Neural progenitor cell (in vitro differentiated cells): ENCODE data around the gene CHORDC1.

Source experiments
- EZH2 ChIP-seq: fragments of 200-600 bp; sonication (generic); IDR thresholded peaks from 2 replicates; pipeline ENCODE4 v1.6.1; 2017; ENCODE audit warnings: antibody characterized with exemption, mild to moderate bottlenecking, moderate library complexity
- EZH2phosphoT487 ChIP-seq: fragments of 200-600 bp; sonication (generic); IDR thresholded peaks from 2 replicates; pipeline ENCODE4 v1.6.1; 2017; ENCODE audit warnings: antibody characterized with exemption
- TF ChIP-seq, protein P1 (sequence below): fragments of 200-600 bp; sonication (generic); IDR thresholded peaks from 2 replicates; pipeline ENCODE4 v1.5.1; 2017; ENCODE audit warnings: antibody characterized with exemption, mild to moderate bottlenecking

- TF ChIP-seq, protein P1, sequence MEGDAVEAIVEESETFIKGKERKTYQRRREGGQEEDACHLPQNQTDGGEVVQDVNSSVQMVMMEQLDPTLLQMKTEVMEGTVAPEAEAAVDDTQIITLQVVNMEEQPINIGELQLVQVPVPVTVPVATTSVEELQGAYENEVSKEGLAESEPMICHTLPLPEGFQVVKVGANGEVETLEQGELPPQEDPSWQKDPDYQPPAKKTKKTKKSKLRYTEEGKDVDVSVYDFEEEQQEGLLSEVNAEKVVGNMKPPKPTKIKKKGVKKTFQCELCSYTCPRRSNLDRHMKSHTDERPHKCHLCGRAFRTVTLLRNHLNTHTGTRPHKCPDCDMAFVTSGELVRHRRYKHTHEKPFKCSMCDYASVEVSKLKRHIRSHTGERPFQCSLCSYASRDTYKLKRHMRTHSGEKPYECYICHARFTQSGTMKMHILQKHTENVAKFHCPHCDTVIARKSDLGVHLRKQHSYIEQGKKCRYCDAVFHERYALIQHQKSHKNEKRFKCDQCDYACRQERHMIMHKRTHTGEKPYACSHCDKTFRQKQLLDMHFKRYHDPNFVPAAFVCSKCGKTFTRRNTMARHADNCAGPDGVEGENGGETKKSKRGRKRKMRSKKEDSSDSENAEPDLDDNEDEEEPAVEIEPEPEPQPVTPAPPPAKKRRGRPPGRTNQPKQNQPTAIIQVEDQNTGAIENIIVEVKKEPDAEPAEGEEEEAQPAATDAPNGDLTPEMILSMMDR: no peak
- TF ChIP-seq EZH2 (no peak), EZH2phosphoT487 (no peak)
Observed at GRCh38 chr11:90168571-90168970, 54.3 kb downstream of the CHORDC1 start.
